H1 (cell line): Measurements from ENCODE around the gene KPNA1. TPM values are rescaled to one million over a fixed set of nuclear protein-coding genes. Genes with fewer than 3 reads are reported as not detected.

Experiments used
- CTCF ChIA-PET: fragments of 300-600 bp; sonication (Branson Sonifier 250); formaldehyde crosslinking; loops from one replicate; lab custom pipeline; 2021; ENCODE audit not compliant: partially characterized antibody; lab: Charles Lee
- POLR2A ChIA-PET: fragments of 300-600 bp; sonication (Branson Sonifier 250); formaldehyde crosslinking; loops from one replicate; lab custom pipeline; 2021; ENCODE audit warnings: inconsistent platforms; ENCODE audit not compliant: partially characterized antibody; lab: Charles Lee
- DNase-seq, 2 experiments: peaks; one replicate each; pipeline versions ENCODE4 v3.0.0 to v3.0.0-alpha.2; 2010 to 2022; ENCODE audit warnings: low spot score in 2 of 2, low read depth in 1 of 2, mixed read lengths in 1 of 2
- FAIRE-seq: peaks from 2 replicates; lab custom pipeline; 2011; peaks lifted over from hg19 to GRCh38; lab: Jason Lieb, UNC
- H2AFZ ChIP-seq: 2 replicates; pipeline ENCODE4 v1.8.1; 2012; ENCODE audit warnings: low read length, inconsistent platforms
- H2AK5ac ChIP-seq: 2 replicates; pipeline ENCODE4 v1.6.1; 2013; ENCODE audit warnings: low read depth, low read length
- H2BK120ac ChIP-seq: replicated peaks from 2 replicates; pipeline ENCODE3; 2013; ENCODE audit warnings: low read depth, low read length, inconsistent platforms
- H2BK12ac ChIP-seq: 2 replicates; pipeline ENCODE4 v1.6.1; 2013; ENCODE audit warnings: low read depth, low read length
- H2BK15ac ChIP-seq: 2 replicates; pipeline ENCODE4 v1.6.1; 2013; ENCODE audit warnings: low read length
- H2BK20ac ChIP-seq: 2 replicates; pipeline ENCODE4 v1.6.1; 2013; ENCODE audit warnings: low read length
- H2BK5ac ChIP-seq: 2 replicates; pipeline ENCODE4 v1.6.1; 2013; ENCODE audit warnings: low read depth, low read length
- H3K14ac ChIP-seq: 2 replicates; pipeline ENCODE4 v1.6.1; 2013; ENCODE audit warnings: inconsistent platforms; ENCODE audit not compliant: insufficient read length
- H3K18ac ChIP-seq: 2 replicates; pipeline ENCODE4 v1.6.1; 2013; ENCODE audit warnings: low read length; ENCODE audit errors: extremely low read depth
- H3K23ac ChIP-seq: 2 replicates; pipeline ENCODE4 v1.6.1; 2013; ENCODE audit warnings: inconsistent platforms; ENCODE audit not compliant: insufficient read length
- H3K23me2 ChIP-seq: 2 replicates; pipeline ENCODE4 v1.6.1; 2013; ENCODE audit warnings: low read depth, low read length
- H3K27ac ChIP-seq: 2 replicates; pipeline ENCODE4 v1.6.1; 2011; ENCODE audit warnings: low read depth, low read length, inconsistent platforms
- H3K27me3 ChIP-seq, 4 experiments: replicated peaks in 1 of 4; 1 replicate in 1 of 4; 2 replicates in 3 of 4; pipeline versions ENCODE4 v1.6.1 to v1.8.1; 2011 to 2013; ENCODE audit warnings: low read length in 3 of 4, mild to moderate bottlenecking in 3 of 4, inconsistent platforms in 2 of 4, mixed read lengths in 2 of 4, moderate library complexity in 1 of 4; ENCODE audit not compliant: control insufficient read depth in 3 of 4, insufficient read depth in 3 of 4; ENCODE audit errors: extremely low read depth in 1 of 4
- H3K36me3 ChIP-seq, 4 experiments: 2 replicates each; pipeline versions ENCODE4 v1.6.1 to v1.8.1; 2011 to 2013; ENCODE audit warnings: mild to moderate bottlenecking in 4 of 4, low read length in 3 of 4, moderate library complexity in 2 of 4, control low read depth in 1 of 4, inconsistent platforms in 1 of 4; ENCODE audit not compliant: insufficient read depth in 4 of 4, control insufficient read depth in 2 of 4
- H3K4ac ChIP-seq: replicated peaks from 2 replicates; pipeline ENCODE3; 2013; ENCODE audit warnings: low read length, low read depth, mixed read lengths, inconsistent platforms; ENCODE audit not compliant: insufficient read length
- H3K4me1 ChIP-seq, 4 experiments: replicated peaks in 1 of 4; 1 replicate in 1 of 4; 2 replicates in 3 of 4; pipeline versions ENCODE4 v1.6.1 to v1.8.1; 2011 to 2013; ENCODE audit warnings: low read length in 3 of 4, inconsistent platforms in 2 of 4, mixed read lengths in 1 of 4; ENCODE audit not compliant: insufficient read depth in 4 of 4, control insufficient read depth in 3 of 4
- H3K4me2 ChIP-seq, 2 experiments: 2 replicates each; pipeline versions ENCODE4 v1.6.1 to v1.8.1; 2011 to 2013; ENCODE audit warnings: low read depth in 2 of 2, low read length in 2 of 2, control low read depth in 1 of 2, inconsistent platforms in 1 of 2, mild to moderate bottlenecking in 1 of 2; ENCODE audit not compliant: insufficient read depth in 1 of 2
- H3K4me3 ChIP-seq, 4 experiments: fragments of 200-600, 300-600 bp in 1 of 4; sonication (generic), shearing (Covaris generic), sonication (Bioruptor Twin) in 1 of 4; 2 replicates each; pipeline versions ENCODE4 v1.5.1 to v1.8.1; 2011 to 2016; ENCODE audit warnings: low read length in 4 of 4, low read depth in 3 of 4, control low read depth in 2 of 4, inconsistent platforms in 2 of 4, mild to moderate bottlenecking in 2 of 4, mixed read lengths in 1 of 4, moderate library complexity in 1 of 4; ENCODE audit not compliant: insufficient read depth in 2 of 4; ENCODE audit errors: extremely low read depth in 1 of 4
- H3K56ac ChIP-seq: replicated peaks from 2 replicates; pipeline ENCODE3; 2013; ENCODE audit warnings: low read depth, mild to moderate bottlenecking, mixed read lengths, low read length, inconsistent platforms; ENCODE audit not compliant: insufficient read length
- H3K79me1 ChIP-seq: 2 replicates; pipeline ENCODE4 v1.6.1; 2013; ENCODE audit warnings: low read depth, low read length, control low read depth
- H3K79me2 ChIP-seq, 2 experiments: 2 replicates each; pipeline versions ENCODE4 v1.6.1 to v1.8.1; 2012 to 2013; ENCODE audit warnings: low read length in 2 of 2, mild to moderate bottlenecking in 2 of 2, inconsistent platforms in 1 of 2; ENCODE audit not compliant: insufficient read depth in 2 of 2, control insufficient read depth in 1 of 2
- H3K9ac ChIP-seq, 4 experiments: replicated peaks in 1 of 4; 1 replicate in 1 of 4; 2 replicates in 3 of 4; pipeline versions ENCODE4 v1.6.1 to v1.8.1; 2011 to 2013; ENCODE audit warnings: low read depth in 3 of 4, low read length in 3 of 4, control low read depth in 2 of 4, mild to moderate bottlenecking in 2 of 4, moderate library complexity in 2 of 4, inconsistent platforms in 1 of 4; ENCODE audit errors: extremely low read depth in 1 of 4
- H3K9me3 ChIP-seq, 2 experiments: 2 replicates each; pipeline versions ENCODE4 v1.6.1 to v1.8.1; 2012 to 2013; ENCODE audit warnings: mild to moderate bottlenecking in 2 of 2, moderate library complexity in 2 of 2, control low read depth in 1 of 2, inconsistent platforms in 1 of 2, low read depth in 1 of 2, low read length in 1 of 2, mixed read lengths in 1 of 2; ENCODE audit not compliant: insufficient read depth in 2 of 2
- H4K20me1 ChIP-seq, 2 experiments: replicated peaks in 1 of 2; 2 replicates each; pipeline versions ENCODE3 to v1.8.1; 2011 to 2013; ENCODE audit warnings: inconsistent platforms in 2 of 2, low read length in 2 of 2, mild to moderate bottlenecking in 1 of 2; ENCODE audit not compliant: insufficient read depth in 2 of 2, control insufficient read depth in 1 of 2
- H4K5ac ChIP-seq: 2 replicates; pipeline ENCODE4 v1.6.1; 2013; ENCODE audit warnings: low read length, low read depth, mixed read lengths, inconsistent platforms; ENCODE audit not compliant: insufficient read length
- H4K8ac ChIP-seq: 2 replicates; pipeline ENCODE4 v1.8.0; 2013; ENCODE audit warnings: mild to moderate bottlenecking, moderate library complexity, low read length, inconsistent platforms; ENCODE audit not compliant: insufficient read depth; ENCODE audit errors: extremely low read depth
- H4K91ac ChIP-seq: replicated peaks from 2 replicates; pipeline ENCODE3; 2013; ENCODE audit warnings: low read length, mixed read lengths, inconsistent platforms; ENCODE audit not compliant: insufficient read length
- ASH2L ChIP-seq: fragments of 200-600, 300-600 bp; sonication (generic); IDR thresholded peaks from one replicate; pipeline ENCODE4 v1.7.1; 2017; ENCODE audit warnings: low read length
- ATF3 ChIP-seq: IDR thresholded peaks from 2 replicates; pipeline ENCODE4 v1.6.1; 2011; ENCODE audit warnings: low read depth, mild to moderate bottlenecking, low read length; ENCODE audit not compliant: insufficient read depth
- BACH1 ChIP-seq: IDR thresholded peaks from 2 replicates; pipeline ENCODE4 v1.6.1; 2012; ENCODE audit warnings: low read length, improper control_type of control experiment
- BRCA1 ChIP-seq: IDR thresholded peaks from 2 replicates; pipeline ENCODE4 v1.6.1; 2012; ENCODE audit warnings: low read depth, low read length, improper control_type of control experiment
- CTCF ChIP-seq, 3 experiments: IDR thresholded peaks; 1 replicate in 2 of 3; 2 replicates in 1 of 3; pipeline versions ENCODE4 v1.5.1 to v1.6.1; 2011; ENCODE audit warnings: low read length in 3 of 3, mild to moderate bottlenecking in 3 of 3, inconsistent platforms in 2 of 3, low read depth in 1 of 3, moderate library complexity in 1 of 3; ENCODE audit not compliant: insufficient read depth in 1 of 3; ENCODE audit errors: control extremely low read depth in 1 of 3
- E2F6 ChIP-seq: IDR thresholded peaks from 2 replicates; pipeline ENCODE4 v1.6.1; 2012; ENCODE audit warnings: inconsistent platforms
- EZH2 ChIP-seq: fragments of 200-600 bp; sonication (generic); IDR thresholded peaks from 2 replicates; pipeline ENCODE4 v1.7.1; 2012; ENCODE audit warnings: low read depth, mild to moderate bottlenecking, moderate library complexity, low read length, inconsistent platforms; ENCODE audit not compliant: severe bottlenecking
- FOSL1 ChIP-seq: IDR thresholded peaks from 2 replicates; pipeline ENCODE4 v1.6.1; 2011; ENCODE audit warnings: mild to moderate bottlenecking, low read depth, low read length, moderate library complexity; ENCODE audit not compliant: insufficient read depth
- RFX5 ChIP-seq: IDR thresholded peaks from 2 replicates; pipeline ENCODE4 v1.6.1; 2011; ENCODE audit warnings: low read depth, low read length, improper control_type of control experiment, borderline replicate concordance
- RXRA ChIP-seq: IDR thresholded peaks from 2 replicates; pipeline ENCODE4 v1.6.1; 2011; ENCODE audit warnings: low read depth, mild to moderate bottlenecking, low read length, moderate library complexity; ENCODE audit not compliant: insufficient read depth
- SP4 ChIP-seq: IDR thresholded peaks from 2 replicates; pipeline ENCODE4 v1.6.1; 2012; ENCODE audit warnings: low read length, inconsistent platforms
- WGBS, 2 experiments: shearing (Covaris generic) in 1 of 2; methylation state at CpG; one replicate each; pipeline versions ENCODE4 v1.1.6 to v1.1.7; 2013 to 2015; ENCODE audit warnings: low lambda C conversion rate in 2 of 2, mixed read lengths in 2 of 2, inconsistent platforms in 1 of 2, low coverage in 1 of 2, missing lambda C conversion rate in 1 of 2; ENCODE audit not compliant: insufficient replicate concordance in 2 of 2, insufficient coverage in 1 of 2, insufficient read length in 1 of 2; ENCODE audit errors: extremely low coverage in 1 of 2, missing lambda C conversion rate in 1 of 2; 5-methylcytosine and 5-hydroxymethylcytosine counted together
- polyA plus RNA-seq, 7 experiments: library from polyadenylated mRNA; depleted of rRNA in 3 of 7; stranded (reverse) in 5 of 7; unstranded in 2 of 7; fragments of >200 nt in 5 of 7; fragments of 200-250 nt in 2 of 7; gene quantifications; 1 replicate in 5 of 7; 2 replicates in 1 of 7; 4 replicates in 1 of 7; pipeline versions ENCODE4 v1.2.1 to v1.2.3, GENCODE V29; 2011 to 2013; ENCODE audit warnings: missing spikeins in 2 of 7, mixed read lengths in 2 of 7
- total RNA-seq: library from RNA; stranded (reverse); fragmentation: NEBNext Ultra II Directional; extraction: Animal tissue kit (Norgen Biotek cat#: 25700); gene quantifications from 2 replicates; pipeline ENCODE4 v1.2.1, GENCODE V29; 2021

Gene KPNA1
- total and polyA plus RNA-seq, 2 of the 8 experiments (the other 6 are each of a cell fraction or from before 2014, with no cell fraction given), result 14.8 to 63.0 TPM

- no peak for DNase-seq
- 89% methylated on average over 2 of the region's 2 CpGs; no CpG with 5 or more reads in 1 of the 2 experiments for WGBS, 2 experiments
- no peak overlapping the region for H4K5ac ChIP-seq
- ChIA-PET CTCF (no interaction called here), POLR2A (no interaction called here)
- H3K79me2 ChIP-seq, result peaks cover 9 to 83% of the 10 kb centered on the region in 2 experiments; a peak in 3 of 4 replicates
- no peak overlapping the region for H3K4ac ChIP-seq
- H3K27ac ChIP-seq, result no peak overlapping the region
- H3K79me1 ChIP-seq, result peaks cover 7% of the 10 kb centered on the region
- no peaks in the 10 kb centered on the region for H3K23me2 ChIP-seq
- H4K91ac ChIP-seq, result no peak overlapping the region
- no peak overlapping the region for H2BK120ac ChIP-seq
- H2BK15ac ChIP-seq, result no peak overlapping the region
- no peak overlapping the region for H4K8ac ChIP-seq
- no peak overlapping the region for H2AK5ac ChIP-seq
- H3K4me3 ChIP-seq, result no peak overlapping the region
- no peak overlapping the region for H3K4me2 ChIP-seq
- H2BK12ac ChIP-seq, result no peak overlapping the region
- H3K27me3 ChIP-seq, result no peaks in the 10 kb centered on the region
- H2BK20ac ChIP-seq, result no peak overlapping the region
- H2BK5ac ChIP-seq, result no peak overlapping the region
- no peaks in the 10 kb centered on the region for H3K36me3 ChIP-seq
- no peak overlapping the region for H3K18ac ChIP-seq
- peaks cover 0 to 3% (median 0%) of the 10 kb centered on the region in 4 experiments; a peak in 3 of 7 replicates for H3K4me1 ChIP-seq
- H3K23ac ChIP-seq, result no peak overlapping the region
- no peak overlapping the region for H2AFZ ChIP-seq
- peaks cover 8 to 11% of the 10 kb centered on the region in 2 experiments for H4K20me1 ChIP-seq
- no peak overlapping the region for H3K14ac ChIP-seq
- no peaks in the 10 kb centered on the region for H3K9me3 ChIP-seq
- FAIRE-seq, result no peak
- H3K56ac ChIP-seq, result no peak overlapping the region
- H3K9ac ChIP-seq, result no peak overlapping the region
- no peak for TF ChIP-seq ATF3
- no peak for TF ChIP-seq RXRA
- TF ChIP-seq SP4, result no peak
- TF ChIP-seq BACH1, result no peak
- no peak for TF ChIP-seq E2F6
- no peak for TF ChIP-seq FOSL1
- TF ChIP-seq RFX5, result no peak
- TF ChIP-seq ASH2L, result no peak
- no peak for TF ChIP-seq CTCF (IDR thresholded peaks at IDR 0.05; ENCODE audit: control extremely low read depth in 1 of 3, insufficient read depth in 1 of 3, low read depth in 1 of 3, low read length in 3 of 3)
- TF ChIP-seq EZH2, result no peak
- TF ChIP-seq BRCA1, result no peak
These were observed 11.8 kb downstream of the KPNA1 start for GRCh38 chr3:122502941-122503340.
